GM21360 (cell line): ENCODE data around the gene SPOCK1.

Source experiments
- ATAC-seq: cut with Tn5 transposase; IDR thresholded peaks from one replicate; pipeline ENCODE4 v1.9.1; 2021; ENCODE audit warnings: mild to moderate bottlenecking, moderate library complexity; ENCODE audit not compliant: unreplicated experiment

SPOCK1 gene

GRCh38 chr5:137129886-137130680 is 369.0 kb downstream of the SPOCK1 start:
- no peak for ATAC-seq

- no peak for ATAC-seq
Measured at GRCh38 chr5:137128012-137128411, 371.1 kb downstream of the SPOCK1 start.

- ATAC-seq, result no peak
Measured at GRCh38 chr5:137126829-137127228, 372.3 kb downstream of the SPOCK1 start.

DNA sequence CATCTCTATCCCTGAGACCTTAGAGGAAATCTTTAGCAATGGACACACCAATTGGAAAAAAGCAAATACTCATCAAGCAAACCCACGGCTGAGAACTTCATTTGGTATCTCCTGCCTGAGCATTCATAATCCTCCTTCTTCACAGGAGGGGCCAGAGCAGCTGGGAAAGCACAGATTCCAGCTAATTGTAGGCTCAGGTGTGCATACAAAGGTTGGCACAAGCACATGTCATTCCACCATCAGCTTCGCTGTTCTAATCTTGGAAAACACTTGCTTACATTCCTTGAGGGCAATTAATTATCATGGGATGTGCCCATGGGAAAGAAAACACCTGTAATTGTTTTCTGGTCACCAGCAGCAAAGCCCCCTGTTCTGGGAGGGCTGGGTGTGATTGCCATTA is 376.6 kb downstream of the SPOCK1 start:
- ATAC-seq, result no peak

DNA sequence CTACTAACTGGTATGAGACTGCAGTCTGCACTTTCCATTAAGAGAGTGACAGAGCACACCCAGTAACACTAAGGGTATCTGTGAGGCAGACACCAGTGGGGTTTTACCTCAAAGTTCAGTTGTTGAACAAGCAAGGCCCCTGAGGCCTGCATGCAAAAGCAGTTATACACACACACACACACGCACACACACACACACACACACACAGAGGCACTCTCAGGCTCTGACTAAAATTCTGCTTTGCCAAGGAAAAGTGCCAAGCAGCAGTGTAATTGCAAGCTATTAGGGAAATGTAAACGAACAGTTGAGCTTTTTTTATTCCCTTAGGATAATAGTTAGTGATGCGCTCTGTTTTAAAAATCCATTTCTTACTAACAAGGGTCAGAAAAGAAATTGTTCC is 377.1 kb downstream of the SPOCK1 start:
- ATAC-seq, result no peak

GRCh38 chr5:137119321-137119720 is 379.8 kb downstream of the SPOCK1 start:
- no peak for ATAC-seq

DNA sequence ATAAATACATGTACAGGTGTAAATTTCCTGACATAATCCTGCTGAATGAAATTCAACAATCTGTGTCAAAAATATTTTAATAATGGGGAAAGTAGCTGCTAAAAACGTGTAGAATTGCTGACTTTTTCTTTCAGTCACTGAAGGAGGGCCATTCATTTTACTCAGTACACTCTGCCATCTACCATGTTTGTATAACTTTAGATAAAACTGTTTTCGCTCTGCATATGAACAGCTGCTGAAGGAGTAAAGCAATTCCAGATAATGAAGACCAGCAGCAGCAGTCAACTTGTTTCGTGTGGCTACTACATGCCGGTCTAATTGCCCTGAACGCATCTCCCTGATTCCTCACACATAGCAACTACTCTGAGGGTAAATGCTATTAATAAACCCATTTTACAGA is 380.5 kb downstream of the SPOCK1 start:
- ATAC-seq, result no peak

GRCh38 chr5:137115152-137115551 is 384.0 kb downstream of the SPOCK1 start:
- ATAC-seq, result no peak

DNA sequence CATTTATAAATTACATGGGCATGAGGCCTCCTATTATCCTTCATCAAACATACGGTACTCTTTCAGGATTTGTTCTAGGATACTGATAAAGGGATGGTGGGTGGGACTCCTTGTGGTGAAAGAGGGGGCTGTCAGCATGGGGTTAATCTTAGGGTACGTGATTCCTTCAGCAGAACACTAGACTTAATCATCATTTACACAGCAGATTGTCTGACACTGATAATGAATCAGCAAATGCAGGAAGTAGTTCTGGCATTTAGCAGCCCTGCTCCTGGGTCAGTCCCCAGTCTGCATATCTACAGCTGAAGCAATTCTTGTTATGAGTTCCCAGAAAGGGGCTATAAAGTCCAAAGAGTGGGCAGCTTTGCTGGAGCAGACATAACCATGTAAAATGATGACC is 384.6 kb downstream of the SPOCK1 start:
- no peak for ATAC-seq

GRCh38 chr5:137113939-137114338 is 385.2 kb downstream of the SPOCK1 start:
- no peak for ATAC-seq

DNA sequence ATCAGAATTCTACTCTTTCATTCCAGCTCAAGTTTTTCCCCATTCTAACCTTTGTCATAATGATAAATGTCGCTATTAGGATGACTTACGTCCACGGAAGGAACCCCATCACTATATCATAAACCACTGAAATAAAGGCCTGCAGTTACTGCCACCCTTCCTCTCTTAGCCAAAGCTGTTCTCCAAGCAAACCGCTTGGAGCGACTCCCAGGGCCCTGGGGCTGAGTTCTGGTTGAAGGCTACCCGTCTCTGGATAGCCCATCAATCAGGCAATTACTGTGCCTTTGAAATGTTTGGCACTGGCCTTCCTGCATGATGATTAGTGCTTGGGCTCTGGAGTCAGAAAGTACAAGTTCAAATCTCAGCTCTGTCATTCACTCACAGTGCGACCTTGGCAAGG is 386.0 kb downstream of the SPOCK1 start:
- no peak for ATAC-seq

- ATAC-seq, result no peak
Measured at GRCh38 chr5:137105351-137106035, 393.6 kb downstream of the SPOCK1 start.

- ATAC-seq, result no peak
Measured at GRCh38 chr5:137101544-137101943, 397.6 kb downstream of the SPOCK1 start.

- no peak for ATAC-seq
Measured at GRCh38 chr5:137099651-137100050, 399.5 kb downstream of the SPOCK1 start.

GRCh38 chr5:137098663-137099062 is 400.5 kb downstream of the SPOCK1 start:
- ATAC-seq, result no peak

GRCh38 chr5:137098238-137098637 is 400.9 kb downstream of the SPOCK1 start:
- ATAC-seq, result no peak

DNA sequence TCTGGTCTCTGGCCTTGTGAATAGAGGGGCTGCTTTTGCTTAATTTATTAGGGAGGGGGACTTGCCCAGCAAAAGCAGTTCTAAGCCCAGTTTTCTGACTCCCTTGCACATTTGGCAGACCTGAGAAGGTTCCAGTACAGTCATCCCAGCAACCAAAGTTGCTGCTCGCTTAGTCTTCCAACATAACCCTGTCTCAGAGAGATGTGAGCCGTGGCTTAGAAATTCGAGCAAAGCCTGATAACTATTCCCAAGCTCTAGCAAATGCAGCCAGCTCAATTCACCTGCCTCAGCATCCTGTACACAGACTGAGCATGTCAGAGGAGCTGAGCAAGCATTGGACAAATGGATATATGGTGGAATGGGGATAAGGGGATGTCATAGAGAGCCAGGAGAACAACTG is 401.9 kb downstream of the SPOCK1 start:
- no peak for ATAC-seq

DNA sequence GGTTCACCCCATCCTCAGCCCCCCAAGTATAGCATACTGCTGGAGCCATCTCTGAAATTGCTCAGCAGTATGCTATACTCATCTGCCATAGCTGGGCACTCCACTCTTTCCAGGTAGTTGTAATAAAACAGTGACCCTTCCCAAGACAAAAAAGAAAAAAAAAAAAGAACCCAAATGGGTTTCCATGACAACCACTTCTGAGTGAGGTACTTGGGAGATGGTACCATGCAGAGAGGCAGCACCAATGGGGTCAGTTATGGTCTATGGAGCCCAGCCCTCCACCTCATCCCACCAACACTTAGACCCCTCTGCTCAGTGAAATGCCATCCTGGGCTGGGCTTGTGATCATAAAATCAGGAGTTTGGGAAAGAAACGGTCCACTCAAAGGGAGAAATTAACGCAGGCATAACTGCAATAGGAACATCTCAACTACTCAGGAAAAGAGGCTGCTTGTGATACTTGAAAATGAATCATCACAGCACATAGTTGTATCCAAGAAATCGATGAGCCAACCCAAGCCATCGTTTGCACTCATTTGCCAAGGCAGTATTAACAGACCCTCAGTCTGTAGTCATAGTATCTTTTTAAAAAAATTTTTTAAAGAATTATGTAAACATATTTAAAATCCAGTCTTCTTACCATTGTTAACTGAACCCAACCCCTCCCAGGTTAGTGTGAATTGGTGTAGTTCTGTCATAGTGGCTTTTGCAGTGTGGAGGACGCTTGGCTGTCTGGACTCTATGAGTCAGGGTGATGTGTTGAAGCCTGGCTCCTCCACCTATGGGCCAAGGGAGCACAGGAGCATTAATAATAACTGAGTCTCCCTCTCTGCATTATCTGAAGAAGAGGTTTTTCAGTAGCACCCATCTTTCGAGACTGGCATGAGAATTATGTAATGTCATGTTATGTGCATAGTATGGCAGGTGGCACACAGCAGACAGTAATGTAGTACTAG is 402.7 kb downstream of the SPOCK1 start:
- ATAC-seq, result no peak

DNA sequence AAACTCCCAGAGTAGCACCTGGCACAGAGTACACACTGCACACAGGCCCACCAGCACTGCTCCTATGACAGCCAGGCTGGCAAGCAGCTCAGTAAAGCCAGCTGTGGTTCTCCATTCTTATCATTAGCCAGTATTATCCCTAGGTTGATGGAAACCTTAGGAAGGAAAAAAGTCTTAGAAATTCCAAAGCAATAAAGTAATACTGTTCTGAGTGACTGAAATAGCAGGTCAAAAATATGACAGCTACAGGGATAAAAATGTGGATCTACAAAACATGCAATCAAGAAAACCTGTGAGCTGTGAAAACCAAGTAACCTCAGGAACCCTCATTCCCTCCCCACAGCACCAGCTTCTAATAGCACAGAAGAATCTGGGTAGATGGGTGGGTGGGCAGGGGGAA is 403.5 kb downstream of the SPOCK1 start:
- no peak for ATAC-seq

DNA sequence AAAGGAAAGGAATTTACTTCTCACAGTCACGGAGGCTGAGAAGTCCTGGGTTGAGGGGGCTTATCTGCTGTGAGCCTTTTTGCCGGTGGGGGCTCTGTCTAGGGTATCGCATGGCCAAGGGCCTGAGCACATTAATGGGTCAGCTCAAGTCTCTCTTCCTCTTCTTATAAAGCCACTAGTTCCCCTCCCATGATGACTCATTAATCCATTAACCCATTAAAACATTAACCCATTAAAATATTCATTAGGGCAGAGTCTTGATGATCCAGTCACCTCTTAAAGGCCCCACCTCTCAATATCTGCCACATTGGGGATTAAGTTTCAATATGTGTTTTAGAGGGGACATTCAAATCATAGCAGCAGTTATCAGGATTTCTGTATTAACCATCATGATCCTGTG is 406.3 kb downstream of the SPOCK1 start:
- ATAC-seq, result no peak

DNA sequence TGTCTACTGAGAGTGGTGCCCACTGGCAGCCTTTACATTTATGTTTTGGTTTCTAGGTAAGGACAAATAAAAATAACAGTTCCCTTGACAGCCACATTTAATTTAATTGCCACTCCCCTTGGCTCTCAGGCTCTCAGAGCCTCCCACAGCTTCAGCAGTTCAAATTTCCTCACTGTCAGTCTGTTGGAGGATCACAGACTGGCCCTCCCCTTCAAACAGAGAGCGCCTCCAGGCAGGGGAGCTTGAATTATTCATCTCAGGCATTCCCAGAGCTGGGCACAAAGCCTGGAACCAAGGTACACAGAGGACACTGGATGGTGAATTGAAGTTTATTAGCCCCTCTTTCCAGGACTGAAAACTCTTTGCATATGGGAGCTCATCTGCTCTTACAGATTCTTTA is 407.7 kb downstream of the SPOCK1 start:
- ATAC-seq, result no peak
